PC-9 (cell line): ENCODE data around the gene VWA3A.

Source experiments
- EZH2 ChIP-seq: fragments of 200-600 bp; sonication (generic); IDR thresholded peaks from 2 replicates; pipeline ENCODE4 v1.8.0; 2017; ENCODE audit warnings: antibody characterized with exemption, low read depth
- TF ChIP-seq, protein P1 (sequence below): fragments of 200-600 bp; sonication (generic); conservative IDR thresholded peaks from 2 replicates; pipeline ENCODE4 v1.6.1; 2017; ENCODE audit warnings: mixed run types, antibody characterized with exemption, mild to moderate bottlenecking, moderate library complexity

DNA sequence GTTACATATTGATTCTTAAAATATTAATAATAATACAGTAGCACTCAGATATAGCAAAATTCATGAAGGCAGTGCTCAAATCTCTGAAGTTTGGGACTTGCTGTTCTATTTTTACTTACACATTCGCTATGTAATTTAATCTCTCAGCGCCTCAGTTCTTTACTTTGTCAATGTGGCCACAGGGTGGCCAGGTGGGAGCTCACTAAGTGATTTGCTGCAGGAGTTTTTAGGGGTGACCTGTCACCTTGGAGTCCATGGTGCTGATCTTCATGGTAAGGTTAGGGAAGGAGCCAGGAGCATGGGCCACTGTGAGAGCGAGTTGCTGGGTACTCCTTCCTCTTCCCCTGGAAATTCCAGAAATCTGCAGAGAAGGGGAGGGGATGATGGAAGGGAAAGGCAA is 28.1 kb downstream of the VWA3A start:
- no peak for TF ChIP-seq EZH2
- TF ChIP-seq, protein P1, sequence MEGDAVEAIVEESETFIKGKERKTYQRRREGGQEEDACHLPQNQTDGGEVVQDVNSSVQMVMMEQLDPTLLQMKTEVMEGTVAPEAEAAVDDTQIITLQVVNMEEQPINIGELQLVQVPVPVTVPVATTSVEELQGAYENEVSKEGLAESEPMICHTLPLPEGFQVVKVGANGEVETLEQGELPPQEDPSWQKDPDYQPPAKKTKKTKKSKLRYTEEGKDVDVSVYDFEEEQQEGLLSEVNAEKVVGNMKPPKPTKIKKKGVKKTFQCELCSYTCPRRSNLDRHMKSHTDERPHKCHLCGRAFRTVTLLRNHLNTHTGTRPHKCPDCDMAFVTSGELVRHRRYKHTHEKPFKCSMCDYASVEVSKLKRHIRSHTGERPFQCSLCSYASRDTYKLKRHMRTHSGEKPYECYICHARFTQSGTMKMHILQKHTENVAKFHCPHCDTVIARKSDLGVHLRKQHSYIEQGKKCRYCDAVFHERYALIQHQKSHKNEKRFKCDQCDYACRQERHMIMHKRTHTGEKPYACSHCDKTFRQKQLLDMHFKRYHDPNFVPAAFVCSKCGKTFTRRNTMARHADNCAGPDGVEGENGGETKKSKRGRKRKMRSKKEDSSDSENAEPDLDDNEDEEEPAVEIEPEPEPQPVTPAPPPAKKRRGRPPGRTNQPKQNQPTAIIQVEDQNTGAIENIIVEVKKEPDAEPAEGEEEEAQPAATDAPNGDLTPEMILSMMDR: no peak
